Measurements from ENCODE around the gene TMPRSS12. TPM values are rescaled to one million over a fixed set of nuclear protein-coding genes. Genes with fewer than 3 reads are reported as not detected.
A peak's percentile ranks its signal among the peaks of the same experiment; 100 is the strongest.
"Not testable (repeated sequence)": the region's sequence is repeated elsewhere in the genome, so short reads cannot be mapped to it uniquely, and the experiment has no call there.

The TMPRSS12 gene
- total and polyA plus RNA-seq, 5 experiments from 2014 or later = not detected

GRCh38 chr12:50923361-50924130 lies 80.8 kb downstream of the TMPRSS12 start:
- H3K4me1 Mint-ChIP-seq = peaks cover 21 to 60% (median 54%) of the 10 kb centered on the region in 4 donors
- H3K4me3 Mint-ChIP-seq = peak overlapping the region; percentile 78 to 95 (median 86)
- peaks cover 0 to under 1% (median 0%) of the 10 kb centered on the region in 9 donors for H3K9me3 Mint-ChIP-seq
- peak in 1 of 10 donors; percentile 10 for DNase-seq
- POLR2A ChIA-PET = interaction anchor here (0.6 to 0.7 kb wide), 2 partner anchors 159 to 444 kb away, joined by 3 read pairs; no protein-coding TSS in a partner anchor
- ATAC-seq = no peak
- peaks cover 0 to under 1% (median 0%) of the 10 kb centered on the region in 3 donors for H3K36me3 Mint-ChIP-seq
- H3K27ac Mint-ChIP-seq = peak overlapping the region; percentile 71 to 91 (median 82)
- H3K27me3 Mint-ChIP-seq = peaks cover 0 to 1% (median 0%) of the 10 kb centered on the region in 5 donors

GRCh38 chr12:50924131-50924438 lies 81.4 kb downstream of the TMPRSS12 start:
- DNase-seq (no peak), ATAC-seq (peak in 1 of 2 donors; percentile 5)
- H3K9me3 Mint-ChIP-seq = no peaks in the 10 kb centered on the region
- peak overlapping the region; percentile 71 to 91 (median 82) for H3K27ac Mint-ChIP-seq
- H3K4me1 Mint-ChIP-seq = peaks cover 22 to 63% (median 57%) of the 10 kb centered on the region in 4 donors
- POLR2A ChIA-PET = interaction anchor here (0.7 kb wide), 1 partner anchor 160 kb away, joined by 3 read pairs; no protein-coding TSS in a partner anchor
- peak overlapping the region; percentile 78 to 95 (median 86) for H3K4me3 Mint-ChIP-seq
- no peaks in the 10 kb centered on the region for H3K27me3 Mint-ChIP-seq
- H3K36me3 Mint-ChIP-seq = no peaks in the 10 kb centered on the region

- DNase-seq (peak in 9 of 10 donors; percentile 12 to 77 (median 46)), ATAC-seq (peak; percentile 85 to 86)
- H3K36me3 Mint-ChIP-seq = peaks cover 0 to 1% (median under 1%) of the 10 kb centered on the region in 3 donors
- peaks cover 22 to 68% (median 58%) of the 10 kb centered on the region in 4 donors for H3K4me1 Mint-ChIP-seq
- POLR2A ChIA-PET = interaction anchor here (0.6 to 1.5 kb wide), 4 partner anchors 161 to 1999 kb away, joined by 3 to 5 read pairs (median 4); partner anchors contain the start of gene ATF1
- no peaks in the 10 kb centered on the region for H3K27me3 Mint-ChIP-seq
- H3K27ac Mint-ChIP-seq = peak overlapping the region; percentile 61 to 93 (median 88)
- H3K4me3 Mint-ChIP-seq = peak overlapping the region; percentile 80 to 95 (median 88)
- H3K9me3 Mint-ChIP-seq = no peaks in the 10 kb centered on the region
Measured at GRCh38 chr12:50924439-50925341, 82.0 kb downstream of the TMPRSS12 start.

- DNase-seq (peak in 6 of 10 donors; percentile 7 to 39 (median 23)), ATAC-seq (peak; percentile 57 to 72)
- peak overlapping the region; percentile 61 to 93 (median 86) for H3K27ac Mint-ChIP-seq
- POLR2A ChIA-PET = interaction anchor here (0.6 to 1.5 kb wide), 2 partner anchors 161 to 2000 kb away, joined by 5 read pairs; partner anchors contain the start of gene ATF1
- no peaks in the 10 kb centered on the region for H3K27me3 Mint-ChIP-seq
- peaks cover 0 to 6% (median 5%) of the 10 kb centered on the region in 3 donors for H3K36me3 Mint-ChIP-seq
- peak overlapping the region; percentile 80 to 95 (median 88) for H3K4me3 Mint-ChIP-seq
- H3K9me3 Mint-ChIP-seq = no peaks in the 10 kb centered on the region
- H3K4me1 Mint-ChIP-seq = peaks cover 22 to 71% (median 60%) of the 10 kb centered on the region in 4 donors
Measured at GRCh38 chr12:50925342-50925651, 82.6 kb downstream of the TMPRSS12 start.

GRCh38 chr12:50925920-50926319 lies 83.2 kb downstream of the TMPRSS12 start:
- ATAC-seq (no peak), DNase-seq (no peak)
- H3K36me3 Mint-ChIP-seq = peaks cover 0 to 11% (median 7%) of the 10 kb centered on the region in 3 donors
- POLR2A ChIA-PET = interaction anchor here (0.7 to 1.5 kb wide), 2 partner anchors 162 to 1318 kb away, joined by 4 to 5 read pairs; partner anchors contain the start of gene ATF1
- H3K27me3 Mint-ChIP-seq = no peaks in the 10 kb centered on the region
- H3K9me3 Mint-ChIP-seq = no peaks in the 10 kb centered on the region
- peak overlapping the region; percentile 50 to 95 (median 86) for H3K4me3 Mint-ChIP-seq
- H3K4me1 Mint-ChIP-seq = peaks cover 22 to 70% (median 60%) of the 10 kb centered on the region in 4 donors
- peak overlapping the region in 7 of 10 donors; percentile 32 to 91 (median 68) for H3K27ac Mint-ChIP-seq

- POLR2A ChIA-PET = interaction anchor here (0.6 to 2.0 kb wide), 3 partner anchors 23 to 1319 kb away, joined by 4 to 5 read pairs (median 5); no protein-coding TSS in a partner anchor
- Mint-ChIP-seq H3K4me3 (peak overlapping the region; percentile 31 to 95 (median 84)), H3K4me1 (peaks cover 22 to 69% (median 60%) of the 10 kb centered on the region in 4 donors), H3K27ac (peak overlapping the region in 8 of 10 donors; percentile 0 to 91 (median 67)), H3K27me3 (no peaks in the 10 kb centered on the region), H3K9me3 (no peaks in the 10 kb centered on the region), H3K36me3 (peaks cover 0 to 15% (median 9%) of the 10 kb centered on the region in 3 donors)
- ATAC-seq = no peak
- no peak for DNase-seq
Measured at GRCh38 chr12:50926415-50926814, 83.7 kb downstream of the TMPRSS12 start.

- H3K27ac Mint-ChIP-seq = peak overlapping the region in 6 of 10 donors; percentile 3 to 91 (median 48)
- POLR2A ChIA-PET = interaction anchor here (0.6 to 2.0 kb wide), 2 partner anchors 22 to 102 kb away, joined by 5 read pairs; no protein-coding TSS in a partner anchor
- peak overlapping the region in 9 of 10 donors; percentile 31 to 95 (median 84) for H3K4me3 Mint-ChIP-seq
Measured at GRCh38 chr12:50926932-50927331, 84.2 kb downstream of the TMPRSS12 start.

GRCh38 chr12:50927356-50927755 lies 84.6 kb downstream of the TMPRSS12 start:
- POLR2A ChIA-PET = interaction anchor here (2.0 kb wide), 1 partner anchor 102 kb away, joined by 5 read pairs; no protein-coding TSS in a partner anchor
- no peak for DNase-seq
- peaks cover 21 to 72% (median 59%) of the 10 kb centered on the region in 4 donors for H3K4me1 Mint-ChIP-seq
- peak overlapping the region; percentile 4 to 95 (median 76) for H3K4me3 Mint-ChIP-seq
- peaks cover 0 to 15% (median 9%) of the 10 kb centered on the region in 3 donors for H3K36me3 Mint-ChIP-seq
- H3K27me3 Mint-ChIP-seq = no peaks in the 10 kb centered on the region
- no peak for ATAC-seq
- H3K9me3 Mint-ChIP-seq = no peaks in the 10 kb centered on the region
- H3K27ac Mint-ChIP-seq = peak overlapping the region in 7 of 10 donors; percentile 3 to 91 (median 70)

More at GRCh38 chr12:50926932-50927331, 84.2 kb downstream of the TMPRSS12 start:
- H3K4me1 Mint-ChIP-seq = peaks cover 22 to 70% (median 60%) of the 10 kb centered on the region in 4 donors
- not testable (repeated sequence) for H3K9me3 Mint-ChIP-seq, H3K27me3 Mint-ChIP-seq, ATAC-seq, DNase-seq
- H3K36me3 Mint-ChIP-seq = peaks cover 0 to 15% (median 9%) of the 10 kb centered on the region in 3 donors

GRCh38 chr12:50927766-50928224 lies 85.1 kb downstream of the TMPRSS12 start:
- POLR2A ChIA-PET = interaction anchor here (2.0 kb wide), 1 partner anchor 103 kb away, joined by 5 read pairs; no protein-coding TSS in a partner anchor
- peaks cover 20 to 72% (median 57%) of the 10 kb centered on the region in 4 donors for H3K4me1 Mint-ChIP-seq

GRCh38 chr12:50928392-50928791 lies 85.7 kb downstream of the TMPRSS12 start:
- POLR2A ChIA-PET = interaction anchor here (2.0 kb wide), 1 partner anchor 103 kb away, joined by 5 read pairs; no protein-coding TSS in a partner anchor
- ATAC-seq (no peak), DNase-seq (no peak)
- Mint-ChIP-seq H3K4me1 (peaks cover 19 to 72% (median 56%) of the 10 kb centered on the region in 4 donors), H3K4me3 (peak overlapping the region in 4 of 10 donors; percentile 0 to 95 (median 48)), H3K9me3 (no peaks in the 10 kb centered on the region), H3K36me3 (peaks cover 0 to 19% (median 9%) of the 10 kb centered on the region in 3 donors), H3K27ac (peak overlapping the region in 5 of 10 donors; percentile 16 to 91 (median 24)), H3K27me3 (no peaks in the 10 kb centered on the region)

More at GRCh38 chr12:50927766-50928224, 85.1 kb downstream of the TMPRSS12 start:
- Mint-ChIP-seq H3K9me3 (no peaks in the 10 kb centered on the region), H3K36me3 (peaks cover 0 to 15% (median 9%) of the 10 kb centered on the region in 3 donors), H3K27me3 (no peaks in the 10 kb centered on the region), H3K4me3 (peak overlapping the region in 9 of 10 donors; percentile 23 to 95 (median 67)), H3K27ac (peak overlapping the region in 9 of 10 donors; percentile 19 to 91 (median 70))
- ATAC-seq (no peak), DNase-seq (no peak)

GRCh38 chr12:50929831-50930230 lies 87.1 kb downstream of the TMPRSS12 start:
- no peak for ATAC-seq
- Mint-ChIP-seq H3K9me3 (no peaks in the 10 kb centered on the region), H3K27ac (peak overlapping the region in 2 of 10 donors; percentile 10 to 77), H3K4me1 (peaks cover 18 to 71% (median 51%) of the 10 kb centered on the region in 4 donors), H3K27me3 (no peaks in the 10 kb centered on the region), H3K36me3 (peaks cover 0 to 22% (median 9%) of the 10 kb centered on the region in 3 donors), H3K4me3 (no peak overlapping the region)
- POLR2A ChIA-PET = interaction anchor here (0.7 kb wide), 2 partner anchors 11 to 155 kb away, joined by 3 to 5 read pairs; no protein-coding TSS in a partner anchor
- no peak for DNase-seq
